HG03575 (cell line): ENCODE results near the gene ZNHIT3.
"Not testable (repeated sequence)": the region's sequence is repeated elsewhere in the genome, so short reads cannot be mapped to it uniquely, and the experiment has no call there.

Source experiments
- ATAC-seq: cut with Tn5 transposase; IDR thresholded peaks from one replicate; pipeline ENCODE4 v1.9.1; 2021; ENCODE audit not compliant: unreplicated experiment, insufficient number of reproducible peaks, low FRiP score; ENCODE audit errors: extremely low read depth

The ZNHIT3 gene

DNA sequence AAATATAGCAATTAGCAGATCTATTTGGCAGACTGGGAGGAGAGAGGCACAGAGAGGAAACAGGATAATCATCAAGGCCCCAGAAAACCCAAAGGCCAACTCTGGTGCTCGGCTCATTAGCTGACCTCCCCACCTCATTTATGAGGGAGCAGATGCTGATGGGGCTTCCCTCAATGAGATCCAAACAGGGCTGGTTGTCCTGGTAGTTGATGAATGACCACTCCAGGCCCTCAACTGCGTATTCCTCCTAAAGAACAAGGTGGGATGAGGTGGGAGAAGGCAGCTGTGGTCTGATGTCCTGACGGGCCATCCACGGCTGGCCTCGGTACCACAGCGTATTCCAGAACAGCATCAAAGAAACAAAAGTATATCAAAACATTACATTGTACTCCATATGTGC lies 20.8 kb downstream of the ZNHIT3 start:
- ATAC-seq: no peak

DNA sequence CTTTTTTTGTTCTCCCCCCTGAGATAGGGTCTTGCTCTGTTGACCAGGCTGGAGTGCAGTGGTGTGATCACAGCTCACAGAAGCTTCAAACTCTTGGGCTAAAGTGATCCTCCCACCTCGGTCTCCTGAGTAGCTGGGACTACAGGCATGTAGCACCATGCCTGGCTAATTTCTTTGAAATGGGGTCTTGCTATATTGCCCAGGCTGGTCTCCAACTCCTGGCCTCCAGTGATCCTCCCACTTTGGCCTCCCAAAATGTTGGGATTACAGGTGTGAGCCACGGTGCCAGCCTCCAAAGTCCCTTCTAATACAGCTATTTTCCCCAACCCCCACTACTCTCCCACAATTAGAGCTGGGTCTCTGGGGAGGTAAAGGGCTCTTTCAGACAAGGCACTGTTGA lies 22.0 kb downstream of the ZNHIT3 start:
- ATAC-seq: not testable (repeated sequence)

DNA sequence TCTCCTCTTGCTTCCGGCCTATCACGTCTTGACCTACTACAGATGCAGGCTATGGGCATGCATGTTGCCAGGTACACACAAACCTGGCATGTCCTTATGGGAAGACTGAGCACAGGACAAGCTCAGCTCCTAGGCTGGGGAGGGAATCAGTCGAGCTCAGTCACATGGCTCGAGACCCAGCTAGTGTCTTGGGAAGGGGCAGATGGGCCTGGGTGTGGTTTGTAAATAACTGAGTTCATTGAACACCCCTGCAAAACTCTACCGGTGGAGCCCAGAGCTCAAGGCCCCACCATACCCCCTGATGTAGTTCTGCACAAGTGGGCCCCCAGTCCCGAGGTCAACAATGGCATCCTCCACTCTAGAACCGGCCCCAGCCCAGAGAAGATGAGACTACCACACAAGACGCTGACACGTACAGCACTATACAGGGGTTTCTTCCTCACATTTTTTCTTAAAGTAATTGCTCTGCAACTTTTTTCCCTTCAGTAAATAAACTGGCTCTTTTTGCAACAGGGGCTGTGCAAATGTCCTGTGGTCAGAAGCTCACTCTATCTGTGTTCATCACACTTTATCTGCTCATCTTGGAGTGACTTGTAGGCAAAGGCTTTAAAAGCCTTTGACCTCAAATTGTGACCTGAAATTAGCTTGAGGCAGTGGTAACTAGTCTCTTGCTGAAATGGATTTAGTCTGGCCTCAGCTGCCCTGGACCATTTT lies 22.9 kb downstream of the ZNHIT3 start:
- no peak for ATAC-seq

DNA sequence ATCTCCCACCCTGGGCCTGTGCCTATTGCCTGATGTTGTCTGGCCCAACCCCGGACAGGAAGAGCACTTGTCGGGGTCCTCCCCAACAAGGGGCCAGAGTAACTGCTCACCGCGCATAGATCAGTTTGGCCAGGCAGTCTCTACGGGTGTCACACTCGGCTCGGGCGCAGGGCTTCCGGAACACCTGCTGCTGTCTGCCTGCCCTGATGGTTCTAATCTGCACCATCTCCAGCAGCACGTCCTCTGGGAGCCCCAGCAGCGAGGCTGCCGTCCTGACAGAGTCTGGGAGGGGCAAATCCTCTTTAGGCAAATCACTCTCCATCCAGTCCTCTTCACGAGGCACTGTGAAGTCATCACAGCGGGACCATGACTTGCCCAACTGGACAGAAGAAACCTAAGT lies 24.2 kb downstream of the ZNHIT3 start:
- ATAC-seq: no peak

DNA sequence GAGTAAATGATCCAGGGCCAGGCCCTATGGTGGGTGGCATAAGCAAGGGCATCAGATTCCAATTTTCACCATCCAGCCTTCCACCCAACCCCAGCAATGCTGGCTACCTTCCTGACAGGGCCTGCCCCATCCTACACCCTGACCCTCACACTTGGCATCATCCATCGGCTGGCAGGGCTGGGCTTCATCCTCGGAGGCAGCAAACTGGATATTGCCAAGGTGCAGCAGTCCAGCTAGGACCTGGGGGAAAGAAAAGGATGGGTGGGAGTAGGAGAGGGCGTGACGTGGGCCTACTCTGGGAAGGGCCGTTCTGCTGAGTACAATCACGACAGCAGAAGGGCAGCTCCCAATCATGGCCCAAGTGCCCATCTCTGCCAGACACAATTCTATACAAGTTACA lies 24.7 kb downstream of the ZNHIT3 start:
- no peak for ATAC-seq

DNA sequence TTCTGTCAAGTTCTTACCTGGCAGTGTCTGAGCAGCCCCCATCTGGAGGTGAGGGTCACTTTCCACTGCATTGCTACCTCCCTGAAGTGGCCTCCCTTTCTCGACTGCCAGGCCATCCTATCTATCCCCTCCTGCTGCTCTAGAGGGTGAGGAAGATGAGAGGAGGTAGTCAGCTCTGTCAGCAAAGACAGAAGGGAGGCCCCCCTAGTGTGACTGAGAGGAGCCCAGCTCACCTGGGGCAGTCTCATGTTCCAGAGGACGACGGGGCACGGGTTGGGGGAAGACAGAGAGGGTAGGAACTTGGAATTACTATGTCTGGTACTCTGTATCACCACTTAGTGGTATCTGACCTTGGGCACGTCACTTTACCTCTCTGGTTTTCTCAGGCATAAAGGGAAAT lies 26.2 kb downstream of the ZNHIT3 start:
- no peak for ATAC-seq

DNA sequence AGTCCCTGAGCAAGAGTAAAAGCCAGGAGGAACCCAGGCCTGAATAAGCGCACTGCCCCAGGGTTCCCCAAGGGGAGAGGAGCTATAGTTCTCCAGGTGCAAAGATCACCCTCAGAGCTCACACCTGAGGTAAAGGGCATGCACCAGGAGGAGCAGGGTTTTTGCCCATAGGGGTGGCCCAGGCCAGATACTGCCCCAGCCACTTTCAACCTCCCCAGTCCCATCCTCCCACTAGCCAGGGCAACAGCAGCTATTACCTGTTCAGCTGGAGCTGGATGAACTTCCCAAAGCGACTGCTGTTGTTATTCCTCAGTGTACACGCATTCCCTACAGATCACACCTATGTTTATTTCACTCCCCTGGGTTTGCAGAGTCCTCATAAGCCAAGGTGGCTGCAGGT lies 28.4 kb downstream of the ZNHIT3 start:
- ATAC-seq: no peak

DNA sequence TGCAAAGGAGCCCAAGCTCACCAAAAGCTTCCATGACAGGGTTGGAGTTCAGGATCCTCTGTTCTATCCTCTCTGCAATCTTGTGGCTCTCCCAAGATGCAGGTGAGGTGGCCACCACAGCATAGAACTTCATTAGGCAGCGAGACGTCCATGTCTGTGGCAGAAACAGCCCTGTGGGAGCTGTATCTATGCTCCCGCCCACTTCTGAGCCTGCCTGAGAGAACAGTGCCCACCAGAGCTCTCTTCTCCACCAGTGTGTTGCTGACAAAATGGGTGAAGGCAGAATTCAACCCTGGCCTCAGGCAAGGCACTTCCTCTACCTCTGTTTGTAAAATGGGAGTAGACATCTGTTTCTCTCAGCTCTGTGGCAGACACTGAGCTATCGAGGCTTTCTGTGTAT lies 29.4 kb downstream of the ZNHIT3 start:
- no peak for ATAC-seq

DNA sequence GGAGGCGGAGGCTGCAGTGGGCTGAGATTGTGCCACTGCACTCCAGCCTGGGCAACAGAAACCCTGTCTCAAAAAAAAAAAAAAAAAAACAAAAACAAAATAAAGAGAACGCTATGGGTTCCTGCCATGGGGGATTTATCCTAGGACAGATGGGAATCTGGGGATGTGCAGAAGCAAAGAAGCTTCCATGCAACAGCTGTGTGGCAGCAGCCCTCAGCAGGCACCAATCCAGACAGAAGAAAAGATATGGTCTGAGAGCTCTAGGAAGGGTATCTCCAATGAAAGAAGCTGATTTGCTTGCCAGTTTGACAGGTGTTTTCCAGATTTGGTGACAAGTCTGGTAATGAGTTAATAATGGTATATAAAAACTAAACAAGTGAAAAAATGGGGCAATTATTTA lies 36.6 kb downstream of the ZNHIT3 start:
- no peak for ATAC-seq

DNA sequence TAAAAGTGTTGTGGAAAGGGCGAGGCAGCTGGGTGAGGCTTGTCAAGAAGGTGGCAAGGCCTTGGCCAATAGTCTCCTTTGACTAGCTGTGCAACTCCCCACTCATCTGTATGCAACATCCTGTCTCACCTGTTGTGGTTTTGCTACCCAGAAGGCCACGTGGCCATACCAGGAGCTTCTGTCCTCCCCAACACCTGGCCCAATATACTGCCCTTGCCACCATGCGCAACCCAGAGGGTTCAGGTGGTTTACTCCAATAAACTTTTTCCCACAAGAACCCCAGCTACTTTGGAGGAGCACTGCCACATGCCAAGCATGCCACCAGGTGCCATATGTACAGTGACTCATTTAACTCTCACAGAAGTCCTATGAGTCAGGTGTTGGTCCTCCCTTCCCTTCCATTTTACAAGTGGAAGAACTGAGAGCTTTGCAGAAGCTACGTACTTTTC lies 38.0 kb downstream of the ZNHIT3 start:
- no peak for ATAC-seq

DNA sequence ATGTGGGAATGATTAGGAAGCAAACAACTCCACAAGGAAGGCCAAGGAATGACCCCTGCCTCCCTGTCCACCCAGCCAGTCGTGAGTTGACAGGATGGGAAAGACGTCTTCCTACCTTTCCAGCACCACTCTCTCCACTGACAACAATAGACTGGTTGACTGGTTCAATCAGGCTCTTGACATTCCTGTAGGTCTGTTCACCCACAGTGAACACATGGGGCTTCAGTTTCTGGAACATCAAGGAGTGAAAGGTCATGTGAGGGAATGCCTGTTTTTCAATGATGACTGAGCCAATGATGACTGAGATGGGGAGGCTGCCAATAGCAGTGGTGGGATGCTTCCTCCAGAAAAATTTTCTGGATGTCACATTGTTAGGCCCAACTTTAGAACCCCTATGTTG lies 38.6 kb downstream of the ZNHIT3 start:
- no peak for ATAC-seq

DNA sequence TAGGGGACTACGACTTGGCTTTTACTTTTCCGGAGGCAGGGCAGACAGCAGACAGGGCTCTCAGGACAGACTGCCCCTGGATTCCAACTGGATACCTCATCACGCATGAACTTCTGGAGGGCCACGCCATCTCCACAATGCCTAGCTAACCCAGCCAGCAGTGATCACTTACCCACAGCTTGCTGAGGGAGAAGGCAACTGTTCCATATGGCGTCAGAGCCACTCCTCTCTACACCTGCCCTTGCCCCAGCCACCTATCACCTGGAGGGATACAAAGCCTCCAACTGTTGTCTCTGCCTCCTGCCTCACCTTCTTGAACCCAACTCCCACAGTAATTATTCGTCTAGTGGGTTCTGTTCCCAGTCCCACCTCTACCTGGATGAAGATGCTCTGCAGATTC lies 39.4 kb downstream of the ZNHIT3 start:
- ATAC-seq: no peak

DNA sequence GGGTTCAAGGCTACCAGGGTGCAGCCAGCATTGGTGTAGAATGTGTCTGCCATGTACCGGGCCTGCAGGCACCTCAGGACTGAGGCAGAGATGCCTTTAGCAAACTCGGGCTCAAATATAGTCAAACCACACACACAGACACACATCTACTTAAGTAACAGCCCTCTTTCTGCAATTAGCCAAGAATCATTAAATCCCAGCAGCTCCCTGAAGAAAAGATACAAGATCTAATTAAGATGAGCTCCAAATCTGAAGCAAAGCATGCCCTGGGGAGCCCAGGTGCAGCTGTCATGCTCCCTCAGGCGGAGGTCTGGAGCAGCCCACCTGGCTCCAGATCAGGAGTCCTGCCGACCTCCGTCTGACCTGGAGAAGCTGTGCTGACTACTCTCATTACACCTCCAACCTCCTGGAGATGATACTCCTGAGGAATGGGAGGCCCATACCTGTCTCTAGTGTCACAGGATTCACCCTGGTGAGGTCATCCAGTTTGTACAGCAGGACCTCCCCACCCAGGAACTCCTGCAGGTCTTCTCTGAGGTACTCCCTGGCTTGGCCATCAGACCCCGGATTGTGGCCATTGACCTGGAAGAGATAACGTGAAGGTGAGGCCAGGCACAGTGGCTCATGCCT lies 41.3 kb downstream of the ZNHIT3 start:
- no peak for ATAC-seq

DNA sequence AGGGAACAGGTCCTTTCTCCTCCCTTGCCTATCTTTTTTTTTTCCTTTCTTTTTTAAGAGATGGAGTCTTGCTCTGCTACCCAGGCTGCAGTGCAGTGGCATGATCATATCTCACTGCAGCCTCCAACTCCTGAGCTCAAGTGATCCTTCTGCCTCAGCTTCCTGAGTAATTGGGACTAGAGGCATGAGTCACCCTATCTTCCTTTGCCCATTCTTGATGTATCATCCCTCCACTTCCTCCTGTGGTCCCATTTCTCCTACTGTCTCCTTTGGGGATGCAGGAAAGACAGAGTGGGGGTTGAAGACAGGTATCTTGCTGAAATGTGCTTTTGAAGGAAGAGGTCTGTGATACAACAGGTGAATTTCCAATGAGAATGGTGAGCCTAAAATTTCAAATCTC lies 42.6 kb downstream of the ZNHIT3 start:
- ATAC-seq: no peak

DNA sequence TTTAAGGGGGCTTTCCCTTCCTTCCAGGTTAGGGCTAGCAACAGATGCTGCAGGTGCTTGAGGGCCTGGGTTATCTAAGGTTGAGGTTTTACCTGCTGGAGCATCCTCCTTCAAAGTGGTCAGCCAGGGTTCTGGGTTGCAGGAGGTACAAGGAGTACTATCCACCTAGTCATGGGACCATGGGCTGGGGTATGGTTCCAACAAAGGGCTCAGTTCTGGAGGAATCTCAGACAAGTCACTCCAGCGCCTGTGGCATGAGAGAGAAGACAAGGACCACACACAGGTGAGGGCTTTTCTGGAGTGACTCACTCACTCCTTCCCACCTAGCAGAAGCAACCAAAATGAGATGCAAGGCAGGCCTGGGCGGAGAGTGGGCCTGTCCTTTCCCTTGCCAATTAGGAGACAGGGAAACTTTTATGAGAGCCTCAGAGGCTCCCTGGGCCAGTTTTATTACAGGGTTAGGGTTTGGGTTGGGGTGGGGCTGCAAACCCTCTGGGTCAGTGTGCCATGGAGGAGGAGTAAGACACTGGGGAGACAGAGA lies 46.0 kb downstream of the ZNHIT3 start:
- no peak for ATAC-seq

DNA sequence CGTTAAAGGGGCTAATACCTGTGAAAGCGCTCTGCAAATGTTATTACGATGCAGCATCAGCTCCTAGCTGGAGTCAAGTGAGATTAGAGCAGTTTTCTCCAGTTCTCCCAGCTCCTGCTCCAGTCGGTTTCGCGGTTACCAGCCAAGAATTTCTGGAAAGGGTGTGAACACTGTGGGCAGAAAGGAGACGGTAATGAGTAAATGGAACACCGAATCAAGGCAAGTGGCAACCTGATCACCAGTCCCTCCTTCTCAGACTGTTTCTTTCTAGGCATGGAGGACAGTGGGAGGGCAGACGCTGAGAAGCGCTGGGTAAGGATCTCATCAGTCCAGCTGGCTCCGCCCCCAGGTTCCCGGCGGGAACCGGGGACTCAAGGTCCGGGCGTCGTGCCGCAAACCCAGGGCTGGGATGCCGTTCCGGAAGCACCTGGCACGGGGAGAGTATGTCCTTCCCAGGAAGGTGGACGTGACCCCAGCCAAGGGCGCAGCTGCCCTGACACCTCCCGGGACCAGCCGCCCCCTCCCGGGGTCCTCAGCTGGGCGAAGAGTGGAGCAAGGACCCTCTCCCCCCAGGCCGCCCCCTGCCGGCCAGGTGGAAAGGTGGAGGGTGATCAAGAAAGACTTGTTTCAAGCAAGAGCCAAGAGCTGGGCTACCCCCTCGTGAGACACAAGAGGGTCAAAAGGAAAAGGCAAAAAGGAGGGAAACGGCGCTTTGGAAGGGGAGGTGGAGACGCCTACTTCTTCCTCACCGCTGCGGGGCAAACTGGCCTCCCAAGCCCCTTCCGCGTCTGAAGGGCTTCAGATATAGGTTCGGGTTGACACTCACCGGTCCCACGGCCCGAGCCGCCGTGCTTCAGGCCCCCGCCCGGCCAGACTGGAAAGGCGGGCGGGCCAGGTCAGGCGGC lies 47.7 kb downstream of the ZNHIT3 start:
- no peak for ATAC-seq

DNA sequence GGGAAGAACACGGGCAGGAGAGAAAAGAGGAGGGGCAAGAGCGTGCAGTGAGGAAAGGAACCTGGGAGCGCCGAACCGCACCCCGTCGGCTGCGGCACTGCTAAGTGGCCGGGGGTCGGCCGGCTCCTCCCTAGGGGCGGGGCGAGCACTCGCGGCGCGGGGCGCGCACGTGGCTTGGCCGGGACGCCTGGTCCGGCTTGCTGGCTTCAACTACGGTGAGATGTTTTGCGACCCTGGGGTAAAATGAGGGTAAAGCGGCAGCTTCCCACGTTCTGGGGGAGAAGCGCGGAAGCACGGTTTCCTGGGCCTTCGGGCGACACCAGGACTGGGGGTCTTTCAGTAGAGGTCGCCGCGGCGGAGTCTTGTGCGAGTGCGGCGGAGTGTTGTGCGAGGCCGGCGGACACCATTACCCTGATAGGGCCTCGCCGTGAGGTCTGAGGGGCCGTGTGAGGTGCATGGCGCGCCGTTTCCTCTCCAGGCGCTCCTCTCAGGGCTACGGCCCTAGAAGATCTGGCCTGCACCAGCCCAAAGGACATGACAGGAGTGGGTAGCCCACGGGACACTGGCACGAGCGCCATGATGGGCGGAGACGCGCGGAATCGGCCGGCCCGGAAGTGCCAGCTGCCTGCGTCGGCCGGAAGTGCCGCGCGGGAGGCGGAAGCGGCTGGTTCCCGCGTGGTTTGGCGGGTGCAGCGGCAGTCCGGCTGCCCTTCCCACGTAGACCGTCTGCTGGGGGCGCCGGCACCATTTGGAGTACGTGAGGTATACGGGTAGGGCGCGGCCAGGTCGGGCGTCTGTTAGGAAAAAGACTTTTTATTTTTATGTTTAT lies 48.6 kb downstream of the ZNHIT3 start, which contains the start of the genes MYO19 and PIGW:
Gene MYO19 (minus strand): TSS at position 29 of the 829 bp plus-strand sequence. CDS start 2,330 bp downstream, outside the sequence.
Gene PIGW (plus strand): TSS at position 148 of the 829 bp plus-strand sequence. CDS start 2,115 bp downstream, outside the sequence.
- no peak for ATAC-seq

DNA sequence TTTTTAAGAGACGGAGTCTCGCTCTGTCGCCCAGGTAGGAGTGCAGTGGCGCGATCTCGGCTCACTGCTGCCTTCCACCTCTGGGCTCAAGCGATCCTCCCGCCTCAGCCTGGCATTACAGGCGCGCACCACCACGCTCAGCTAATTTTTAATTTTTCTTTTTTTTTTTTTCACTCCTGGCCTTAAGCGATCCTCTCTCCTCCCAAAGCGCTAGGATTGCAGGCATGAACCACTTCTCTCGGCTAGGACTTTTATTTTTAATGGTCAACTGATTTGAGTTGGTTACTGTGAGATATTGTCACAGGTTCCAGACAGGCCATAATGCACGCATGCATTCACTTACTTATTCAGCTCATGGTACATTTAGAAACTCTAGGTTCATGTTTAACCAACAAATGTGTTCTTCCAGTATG lies 49.2 kb downstream of the ZNHIT3 start:
- ATAC-seq: no peak

DNA sequence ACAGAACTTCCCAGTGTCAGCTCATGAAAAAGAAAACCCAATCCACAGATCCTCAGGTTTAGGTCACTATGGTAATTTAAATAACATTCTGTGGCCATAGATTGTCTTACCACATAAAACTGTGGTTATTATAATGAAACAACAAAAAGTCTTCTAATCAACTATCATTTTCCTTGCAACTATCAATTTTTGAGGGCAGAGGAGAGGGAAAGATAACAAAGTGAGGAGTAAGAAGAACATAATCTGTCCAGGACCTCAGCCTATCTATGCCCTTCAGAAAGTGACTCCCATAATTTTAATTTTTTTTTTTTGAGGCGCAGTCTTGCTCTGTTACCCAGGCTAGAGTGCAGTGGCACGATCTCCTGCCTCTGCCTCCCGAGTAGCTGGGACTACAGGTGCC lies 54.2 kb downstream of the ZNHIT3 start:
- ATAC-seq: no peak
